ENCODE results near the gene SBF2.
"Not testable (repeated sequence)": the region's sequence is repeated elsewhere in the genome, so short reads cannot be mapped to it uniquely, and the experiment has no call there.

Gene SBF2

GRCh38 chr11:10017050-10017449 lies 277.0 kb downstream of the SBF2 start:
- DNase-seq (ENCODE audit: low spot score), result no peak

- DNase-seq (ENCODE audit: low spot score), result no peak
Measured at GRCh38 chr11:10012068-10012467, 282.0 kb downstream of the SBF2 start.

GRCh38 chr11:10005955-10006525 lies 288.0 kb downstream of the SBF2 start:
- DNase-seq (ENCODE audit: low spot score), result no peak

- DNase-seq (ENCODE audit: low spot score), result no peak
Measured at GRCh38 chr11:10004526-10005113, 289.4 kb downstream of the SBF2 start.

- no peak for DNase-seq (ENCODE audit: low spot score)
Measured at GRCh38 chr11:10002221-10002620, 291.8 kb downstream of the SBF2 start.

GRCh38 chr11:9992306-9992705 lies 301.7 kb downstream of the SBF2 start:
- DNase-seq (ENCODE audit: low spot score), result no peak

- no peak for DNase-seq (ENCODE audit: low spot score)
Measured at GRCh38 chr11:9990221-9990973, 303.6 kb downstream of the SBF2 start.

- not testable (repeated sequence) for DNase-seq (ENCODE audit: low spot score)
Measured at GRCh38 chr11:9987303-9987702, 306.7 kb downstream of the SBF2 start.

GRCh38 chr11:9982796-9983579 lies 311.0 kb downstream of the SBF2 start:
- no peak for DNase-seq (ENCODE audit: low spot score)

GRCh38 chr11:9982127-9982795 lies 311.8 kb downstream of the SBF2 start:
- DNase-seq (ENCODE audit: low spot score), result no peak

GRCh38 chr11:9980931-9981330 lies 313.1 kb downstream of the SBF2 start:
- DNase-seq (ENCODE audit: low spot score), result no peak

GRCh38 chr11:9977554-9977953 lies 316.5 kb downstream of the SBF2 start:
- DNase-seq (ENCODE audit: low spot score), result no peak

- DNase-seq (ENCODE audit: low spot score), result no peak
Measured at GRCh38 chr11:9974375-9974774, 319.6 kb downstream of the SBF2 start.

- no peak for DNase-seq (ENCODE audit: low spot score)
Measured at GRCh38 chr11:9973921-9974320, 320.1 kb downstream of the SBF2 start.

GRCh38 chr11:9972989-9973388 lies 321.0 kb downstream of the SBF2 start:
- peak; percentile 26 for DNase-seq (ENCODE audit: low spot score)

- DNase-seq (ENCODE audit: low spot score), result no peak
Measured at GRCh38 chr11:9971894-9972293, 322.1 kb downstream of the SBF2 start.

- DNase-seq (ENCODE audit: low spot score), result no peak
Measured at GRCh38 chr11:9969068-9969467, 325.0 kb downstream of the SBF2 start.

GRCh38 chr11:9962722-9963121 lies 331.3 kb downstream of the SBF2 start:
- DNase-seq (ENCODE audit: low spot score), result no peak

GRCh38 chr11:9957072-9957471 lies 336.9 kb downstream of the SBF2 start:
- DNase-seq (ENCODE audit: low spot score), result no peak

- DNase-seq (ENCODE audit: low spot score), result no peak
Measured at GRCh38 chr11:9956483-9956882, 337.5 kb downstream of the SBF2 start.

- no peak for DNase-seq (ENCODE audit: low spot score)
Measured at GRCh38 chr11:9955391-9955790, 338.6 kb downstream of the SBF2 start.

GRCh38 chr11:9953994-9954626 lies 339.9 kb downstream of the SBF2 start:
- DNase-seq (ENCODE audit: low spot score), result no peak

Data from CD4-positive, alpha-beta T cell treated with Interleukin-6 at 100 ng/mL for 8 hours (primary cell).